Hematopoietic multipotent progenitor cell treated with erythropoietin and hydrocortisone succinate and interleukin-3 and kit ligand, for 4 days (in vitro differentiated cells): ENCODE data around the gene EIF1AX.
"Not testable (repeated sequence)": the region's sequence is repeated elsewhere in the genome, so short reads cannot be mapped to it uniquely, and the experiment has no call there.

Experiments
- DNase-seq: peaks from one replicate; pipeline ENCODE4 v3.0.0-alpha.2; 2015

Gene EIF1AX

GRCh38 chrX:20126833-20127232 lies 14.8 kb downstream of the EIF1AX start:
- not testable (repeated sequence) for DNase-seq

- no peak for DNase-seq
Observed at GRCh38 chrX:20124964-20125363, 16.7 kb downstream of the EIF1AX start.

GRCh38 chrX:20118065-20118824 lies 23.4 kb downstream of the EIF1AX start:
- peak; percentile 27 for DNase-seq

GRCh38 chrX:20116577-20117240 lies 24.9 kb downstream of the EIF1AX start, which contains the start of gene MAP7D2:
Gene MAP7D2 (minus strand): TSS chrX:20116907. CDS start chrX:20116879, 28 bp downstream.
- peak; percentile 25 for DNase-seq

GRCh38 chrX:20116087-20116576 lies 25.5 kb downstream of the EIF1AX start:
- DNase-seq = peak; percentile 18

GRCh38 chrX:20112022-20112774 lies 29.4 kb downstream of the EIF1AX start:
- DNase-seq = no peak

- no peak for DNase-seq
Observed at GRCh38 chrX:20111271-20111670, 30.4 kb downstream of the EIF1AX start.

GRCh38 chrX:20101934-20102581 lies 39.6 kb downstream of the EIF1AX start:
- DNase-seq = no peak

GRCh38 chrX:20091499-20091898 lies 50.1 kb downstream of the EIF1AX start:
- no peak for DNase-seq

GRCh38 chrX:20089845-20090244 lies 51.8 kb downstream of the EIF1AX start:
- DNase-seq = no peak

GRCh38 chrX:20080277-20080676 lies 61.4 kb downstream of the EIF1AX start:
- no peak for DNase-seq
